ENCODE data around the gene NBEAL1. TPM values are rescaled to one million over a fixed set of nuclear protein-coding genes. Genes with fewer than 3 reads are reported as not detected.

Gene NBEAL1
- total RNA-seq, 1 experiment from 2014 or later: 17.0 TPM

DNA sequence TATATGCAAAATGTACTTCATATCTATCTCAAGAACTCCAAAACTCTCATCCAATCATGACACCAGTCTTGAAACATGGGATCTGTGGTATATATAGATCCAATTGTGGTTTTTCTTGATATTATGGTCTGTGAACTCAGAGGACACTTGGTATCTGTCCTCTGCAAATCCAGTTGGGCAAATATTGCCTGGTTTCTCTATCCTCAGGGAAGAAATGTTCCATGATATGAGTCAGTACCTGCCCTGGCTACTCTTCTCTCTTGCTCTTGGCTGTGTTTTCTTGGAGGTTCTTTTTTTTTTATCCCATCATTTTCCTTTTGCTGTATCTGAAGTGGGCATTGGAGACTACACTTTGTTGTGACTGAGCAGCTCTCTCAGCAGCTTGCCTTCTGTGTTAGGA, 10.9 kb downstream of the NBEAL1 start:
- ChIA-PET CTCF (no interaction called here), POLR2A (no interaction called here), RAD21 (ENCODE audit: low non-redundant PET in 1 of 2, low total read pairs in 2 of 2, uncharacterized antibody in 2 of 2, unreplicated experiment in 2 of 2) (no interaction called here)
- Histone ChIP-seq H3K9me2 (ENCODE audit: insufficient read depth) (0 out of 2 replicates have a peak, but pooled peaks cover 2% of the 10 kb centered on the region), H2AFZ (ENCODE audit: low read depth, low read length, poor library complexity, severe bottlenecking) (no peak overlapping the region), H3K36me3 (ENCODE audit: control insufficient read depth in 1 of 2, insufficient read depth in 2 of 2, low read length in 2 of 2) (no peaks in the 10 kb centered on the region), H3K4me3 (replicated peaks in 1 of 2; ENCODE audit: low read depth in 1 of 2, low read length in 2 of 2) (no peak overlapping the region), H3K9me3 (ENCODE audit: control insufficient read depth in 1 of 2, insufficient read depth in 1 of 2, low read depth in 1 of 2, low read length in 2 of 2) (no peaks in the 10 kb centered on the region), H3K27me3 (ENCODE audit: insufficient read depth, low read length) (no peaks in the 10 kb centered on the region), H3K9ac (ENCODE audit: low read length) (no peak overlapping the region), H3K4me1 (ENCODE audit: control insufficient read depth in 1 of 2, insufficient read depth in 2 of 2, low read length in 2 of 2) (no peaks in the 10 kb centered on the region), H3K4me2 (ENCODE audit: low read length) (no peak overlapping the region), H3K27ac (ENCODE audit: low read depth, low read length) (no peak overlapping the region), H3K79me2 (ENCODE audit: insufficient read depth, low read length) (peaks cover 3% of the 10 kb centered on the region; the same call in 1 of the 2 replicates), H4K20me1 (ENCODE audit: insufficient read depth) (no peaks in the 10 kb centered on the region)
- DNase-seq (ENCODE audit: low read depth, low spot score) (no peak), ATAC-seq (no peak)
- TF ChIP-seq JUND (IDR thresholded peaks at IDR 0.05) (no peak), ELF1 (IDR thresholded peaks at IDR 0.05; ENCODE audit: borderline replicate concordance, low read depth) (no peak), ZFX (IDR thresholded peaks at IDR 0.05) (no peak), ZNF274 (IDR thresholded peaks at IDR 0.05; ENCODE audit: low read depth, low read length) (no peak), RAD21 (IDR thresholded peaks at IDR 0.05; ENCODE audit: low read depth) (no peak), SP1 (IDR thresholded peaks at IDR 0.05; ENCODE audit: low read depth) (no peak), CEBPB (IDR thresholded peaks at IDR 0.05; ENCODE audit: low read depth) (no peak), TCF7L2 (IDR thresholded peaks at IDR 0.05; ENCODE audit: borderline replicate concordance, extremely low read depth, insufficient read depth, insufficient read length) (no peak), CBX3 (IDR thresholded peaks at IDR 0.05; ENCODE audit: low read depth) (no peak), SRF (IDR thresholded peaks at IDR 0.05; ENCODE audit: low read depth) (no peak), POLR2AphosphoS5 (IDR thresholded peaks at IDR 0.05; ENCODE audit: low read depth, low read length) (no peak), YY1 (IDR thresholded peaks at IDR 0.05; ENCODE audit: extremely low read depth, insufficient replicate concordance, low read depth, low read length) (no peak), SIN3A (IDR thresholded peaks at IDR 0.05; ENCODE audit: low read depth) (no peak)
- TF ChIP-seq, protein P1, sequence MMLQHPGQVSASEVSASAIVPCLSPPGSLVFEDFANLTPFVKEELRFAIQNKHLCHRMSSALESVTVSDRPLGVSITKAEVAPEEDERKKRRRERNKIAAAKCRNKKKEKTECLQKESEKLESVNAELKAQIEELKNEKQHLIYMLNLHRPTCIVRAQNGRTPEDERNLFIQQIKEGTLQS (IDR thresholded peaks at IDR 0.05): no peak
- TF ChIP-seq, protein P2, sequence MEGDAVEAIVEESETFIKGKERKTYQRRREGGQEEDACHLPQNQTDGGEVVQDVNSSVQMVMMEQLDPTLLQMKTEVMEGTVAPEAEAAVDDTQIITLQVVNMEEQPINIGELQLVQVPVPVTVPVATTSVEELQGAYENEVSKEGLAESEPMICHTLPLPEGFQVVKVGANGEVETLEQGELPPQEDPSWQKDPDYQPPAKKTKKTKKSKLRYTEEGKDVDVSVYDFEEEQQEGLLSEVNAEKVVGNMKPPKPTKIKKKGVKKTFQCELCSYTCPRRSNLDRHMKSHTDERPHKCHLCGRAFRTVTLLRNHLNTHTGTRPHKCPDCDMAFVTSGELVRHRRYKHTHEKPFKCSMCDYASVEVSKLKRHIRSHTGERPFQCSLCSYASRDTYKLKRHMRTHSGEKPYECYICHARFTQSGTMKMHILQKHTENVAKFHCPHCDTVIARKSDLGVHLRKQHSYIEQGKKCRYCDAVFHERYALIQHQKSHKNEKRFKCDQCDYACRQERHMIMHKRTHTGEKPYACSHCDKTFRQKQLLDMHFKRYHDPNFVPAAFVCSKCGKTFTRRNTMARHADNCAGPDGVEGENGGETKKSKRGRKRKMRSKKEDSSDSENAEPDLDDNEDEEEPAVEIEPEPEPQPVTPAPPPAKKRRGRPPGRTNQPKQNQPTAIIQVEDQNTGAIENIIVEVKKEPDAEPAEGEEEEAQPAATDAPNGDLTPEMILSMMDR (IDR thresholded peaks at IDR 0.05 in 2 of 3, conservative IDR thresholded peaks at IDR 0.05 in 1 of 3; ENCODE audit: borderline replicate concordance in 1 of 3, insufficient read depth in 1 of 3, low read depth in 2 of 3, low read length in 2 of 3): no peak
- TF ChIP-seq, protein P3, sequence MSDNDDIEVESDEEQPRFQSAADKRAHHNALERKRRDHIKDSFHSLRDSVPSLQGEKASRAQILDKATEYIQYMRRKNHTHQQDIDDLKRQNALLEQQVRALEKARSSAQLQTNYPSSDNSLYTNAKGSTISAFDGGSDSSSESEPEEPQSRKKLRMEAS (IDR thresholded peaks at IDR 0.05): no peak
- TF ChIP-seq, protein P4, sequence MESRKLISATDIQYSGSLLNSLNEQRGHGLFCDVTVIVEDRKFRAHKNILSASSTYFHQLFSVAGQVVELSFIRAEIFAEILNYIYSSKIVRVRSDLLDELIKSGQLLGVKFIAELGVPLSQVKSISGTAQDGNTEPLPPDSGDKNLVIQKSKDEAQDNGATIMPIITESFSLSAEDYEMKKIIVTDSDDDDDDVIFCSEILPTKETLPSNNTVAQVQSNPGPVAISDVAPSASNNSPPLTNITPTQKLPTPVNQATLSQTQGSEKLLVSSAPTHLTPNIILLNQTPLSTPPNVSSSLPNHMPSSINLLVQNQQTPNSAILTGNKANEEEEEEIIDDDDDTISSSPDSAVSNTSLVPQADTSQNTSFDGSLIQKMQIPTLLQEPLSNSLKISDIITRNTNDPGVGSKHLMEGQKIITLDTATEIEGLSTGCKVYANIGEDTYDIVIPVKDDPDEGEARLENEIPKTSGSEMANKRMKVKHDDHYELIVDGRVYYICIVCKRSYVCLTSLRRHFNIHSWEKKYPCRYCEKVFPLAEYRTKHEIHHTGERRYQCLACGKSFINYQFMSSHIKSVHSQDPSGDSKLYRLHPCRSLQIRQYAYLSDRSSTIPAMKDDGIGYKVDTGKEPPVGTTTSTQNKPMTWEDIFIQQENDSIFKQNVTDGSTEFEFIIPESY (IDR thresholded peaks at IDR 0.05; ENCODE audit: extremely low read depth, insufficient replicate concordance, low read length): no peak
- TF ChIP-seq, protein P5, sequence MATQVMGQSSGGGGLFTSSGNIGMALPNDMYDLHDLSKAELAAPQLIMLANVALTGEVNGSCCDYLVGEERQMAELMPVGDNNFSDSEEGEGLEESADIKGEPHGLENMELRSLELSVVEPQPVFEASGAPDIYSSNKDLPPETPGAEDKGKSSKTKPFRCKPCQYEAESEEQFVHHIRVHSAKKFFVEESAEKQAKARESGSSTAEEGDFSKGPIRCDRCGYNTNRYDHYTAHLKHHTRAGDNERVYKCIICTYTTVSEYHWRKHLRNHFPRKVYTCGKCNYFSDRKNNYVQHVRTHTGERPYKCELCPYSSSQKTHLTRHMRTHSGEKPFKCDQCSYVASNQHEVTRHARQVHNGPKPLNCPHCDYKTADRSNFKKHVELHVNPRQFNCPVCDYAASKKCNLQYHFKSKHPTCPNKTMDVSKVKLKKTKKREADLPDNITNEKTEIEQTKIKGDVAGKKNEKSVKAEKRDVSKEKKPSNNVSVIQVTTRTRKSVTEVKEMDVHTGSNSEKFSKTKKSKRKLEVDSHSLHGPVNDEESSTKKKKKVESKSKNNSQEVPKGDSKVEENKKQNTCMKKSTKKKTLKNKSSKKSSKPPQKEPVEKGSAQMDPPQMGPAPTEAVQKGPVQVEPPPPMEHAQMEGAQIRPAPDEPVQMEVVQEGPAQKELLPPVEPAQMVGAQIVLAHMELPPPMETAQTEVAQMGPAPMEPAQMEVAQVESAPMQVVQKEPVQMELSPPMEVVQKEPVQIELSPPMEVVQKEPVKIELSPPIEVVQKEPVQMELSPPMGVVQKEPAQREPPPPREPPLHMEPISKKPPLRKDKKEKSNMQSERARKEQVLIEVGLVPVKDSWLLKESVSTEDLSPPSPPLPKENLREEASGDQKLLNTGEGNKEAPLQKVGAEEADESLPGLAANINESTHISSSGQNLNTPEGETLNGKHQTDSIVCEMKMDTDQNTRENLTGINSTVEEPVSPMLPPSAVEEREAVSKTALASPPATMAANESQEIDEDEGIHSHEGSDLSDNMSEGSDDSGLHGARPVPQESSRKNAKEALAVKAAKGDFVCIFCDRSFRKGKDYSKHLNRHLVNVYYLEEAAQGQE (IDR thresholded peaks at IDR 0.05; ENCODE audit: low read depth): no peak
- BruUV-seq (replicated peaks): no TSS peak
- intact Hi-C loops (cut with micrococcal nuclease): no loop called here

Data from HCT116 (cell line).